BJ (cell line): ENCODE data around the gene CYB5A. TPM values are rescaled to one million over a fixed set of nuclear protein-coding genes. Genes with fewer than 3 reads are reported as not detected.

Experiments
- CTCF ChIA-PET: fragments of 350-600 bp; formaldehyde crosslinking; extraction: SDS; loops from one replicate; lab custom pipeline; 2021; ENCODE audit warnings: antibody characterized with exemption, inconsistent platforms; lab: Yijun Ruan, JAX
- POLR2A ChIA-PET: fragments of 300-600 bp; sonication (Branson Sonifier 250); formaldehyde crosslinking; extraction: SDS; loops from one replicate; lab custom pipeline; 2021; ENCODE audit warnings: antibody characterized with exemption; lab: Charles Lee
- DNase-seq: peaks from one replicate; pipeline ENCODE4 v3.0.0-alpha.2; 2011; ENCODE audit warnings: low read depth
- H3K27me3 ChIP-seq: 2 replicates; pipeline ENCODE4 v1.6.0; 2011; ENCODE audit warnings: low read length; ENCODE audit not compliant: control insufficient read depth, insufficient read depth
- H3K36me3 ChIP-seq: 2 replicates; pipeline ENCODE4 v1.5.1; 2011; ENCODE audit warnings: low read length; ENCODE audit not compliant: control insufficient read depth, insufficient read depth
- H3K4me3 ChIP-seq: 2 replicates; pipeline ENCODE4 v1.5.1; 2011; ENCODE audit warnings: low read depth, mild to moderate bottlenecking, control low read depth, low read length
- CTCF ChIP-seq: IDR thresholded peaks from 2 replicates; pipeline ENCODE4 v1.5.1; 2011; ENCODE audit warnings: low read depth, mild to moderate bottlenecking, control low read depth, inconsistent platforms, low read length, moderate library complexity; ENCODE audit not compliant: insufficient read depth
- polyA plus RNA-seq: library from polyadenylated mRNA; depleted of rRNA; stranded (reverse); fragments of >200 nt; gene quantifications from 2 replicates; pipeline ENCODE4 v1.2.3, GENCODE V29; 2011

Gene CYB5A
- polyA plus RNA-seq, 1 experiment: 66.0 TPM

DNA sequence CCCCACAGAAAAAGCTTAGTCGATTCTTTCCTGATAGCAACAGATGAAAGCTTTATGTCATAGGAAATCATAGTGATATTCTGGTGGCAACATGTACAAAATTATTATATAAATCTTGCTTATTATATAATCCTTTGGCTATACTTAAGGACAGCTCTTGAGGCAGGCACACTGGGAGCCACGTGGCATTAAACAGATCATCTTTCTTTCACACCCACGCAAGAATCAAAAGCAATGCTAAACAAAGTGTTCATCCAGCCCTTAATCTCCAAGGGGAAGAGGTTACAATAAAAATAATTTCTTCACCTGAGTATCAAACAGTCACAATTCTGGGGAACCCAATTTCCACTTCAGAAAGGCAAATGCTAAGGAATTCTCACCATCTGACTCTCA lies 57.8 kb downstream of the CYB5A start:
- H3K4me3 ChIP-seq: no peak overlapping the region
- ChIA-PET POLR2A (no interaction called here), CTCF (interaction anchor here (0.9 kb wide), 1 partner anchor 76 kb away, joined by 3 read pairs; no protein-coding TSS in a partner anchor)
- DNase-seq: no peak
- no peaks in the 10 kb centered on the region for H3K36me3 ChIP-seq
- peaks cover 4% of the 10 kb centered on the region for H3K27me3 ChIP-seq
- no peak for TF ChIP-seq CTCF

DNA sequence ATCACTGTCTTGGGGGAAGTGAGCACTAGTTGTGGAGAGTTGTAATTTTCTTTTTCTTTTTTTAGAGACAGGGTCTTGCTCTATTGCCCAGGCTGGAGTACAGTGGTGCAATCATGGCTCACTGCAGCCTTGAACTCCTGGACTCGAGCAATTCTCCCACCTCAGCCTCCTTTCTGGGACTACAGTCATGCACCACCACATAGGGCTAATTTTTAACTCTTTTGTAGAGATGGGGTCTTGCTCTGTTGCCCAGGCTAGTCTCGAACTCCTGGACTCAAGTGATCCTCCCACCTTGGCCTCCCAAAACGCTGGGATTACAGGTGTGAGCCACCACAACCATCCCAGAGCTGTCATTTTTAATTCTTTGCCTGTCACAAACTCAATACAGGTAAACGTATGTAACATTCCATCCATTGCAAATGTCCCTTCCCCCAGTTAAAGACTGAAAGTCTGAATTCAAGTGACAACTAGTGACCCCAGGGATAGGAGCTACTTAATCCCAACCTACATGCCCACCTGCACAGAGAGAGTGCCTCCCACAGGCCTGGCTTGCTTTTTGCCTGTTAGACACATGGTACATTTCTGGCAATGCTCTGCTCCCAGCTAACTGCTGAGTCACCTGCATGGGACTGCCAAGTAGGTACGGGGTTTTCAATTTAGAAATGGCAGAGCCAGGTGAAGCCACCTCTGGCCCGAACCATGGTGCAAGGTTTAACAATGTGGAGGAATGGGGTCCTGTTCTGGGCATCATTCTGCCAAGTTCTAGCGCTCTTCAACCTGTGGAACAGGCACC lies 60.6 kb downstream of the CYB5A start:
- H3K36me3 ChIP-seq: no peaks in the 10 kb centered on the region
- no peak for DNase-seq
- TF ChIP-seq CTCF: no peak
- CTCF ChIA-PET: no interaction called here
- no peak overlapping the region for H3K4me3 ChIP-seq
- H3K27me3 ChIP-seq: peaks cover under 1% of the 10 kb centered on the region; the same call in 1 of the 2 replicates
- POLR2A ChIA-PET: no interaction called here

GRCh38 chr18:74229891-74230290 lies 61.9 kb downstream of the CYB5A start:
- POLR2A ChIA-PET: no interaction called here
- H3K36me3 ChIP-seq: no peaks in the 10 kb centered on the region
- no peaks in the 10 kb centered on the region for H3K27me3 ChIP-seq
- DNase-seq: no peak
- H3K4me3 ChIP-seq: no peak overlapping the region
- CTCF ChIA-PET: no interaction called here
- no peak for TF ChIP-seq CTCF

DNA sequence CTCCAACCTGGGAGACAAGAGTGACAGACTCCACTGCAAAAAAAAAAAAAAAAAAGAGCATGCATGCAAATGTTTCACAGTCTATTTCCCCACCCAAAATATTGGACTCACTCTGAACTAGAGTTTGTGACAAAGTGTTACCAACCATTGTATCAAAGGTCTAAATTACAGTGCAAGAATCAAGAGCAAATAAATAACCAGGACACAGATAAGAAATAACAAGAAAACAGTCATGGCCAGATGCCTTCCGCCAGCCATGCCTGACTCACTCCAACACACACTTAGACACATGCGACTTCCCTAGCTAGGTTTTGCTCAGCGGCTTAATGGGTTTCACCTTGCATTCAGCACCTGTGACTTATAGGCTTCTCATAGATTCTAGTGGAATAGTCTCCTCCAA lies 62.8 kb downstream of the CYB5A start:
- CTCF ChIA-PET: no interaction called here
- no peaks in the 10 kb centered on the region for H3K36me3 ChIP-seq
- POLR2A ChIA-PET: no interaction called here
- no peak overlapping the region for H3K4me3 ChIP-seq
- no peaks in the 10 kb centered on the region for H3K27me3 ChIP-seq
- no peak for TF ChIP-seq CTCF
- DNase-seq: no peak

- no peaks in the 10 kb centered on the region for H3K36me3 ChIP-seq
- no peak for DNase-seq
- CTCF ChIA-PET: no interaction called here
- H3K4me3 ChIP-seq: no peak overlapping the region
- TF ChIP-seq CTCF: no peak
- POLR2A ChIA-PET: no interaction called here
- no peaks in the 10 kb centered on the region for H3K27me3 ChIP-seq
These were observed 63.5 kb downstream of the CYB5A start for GRCh38 chr18:74228312-74228711.
